OCI-LY7 (cell line): Measurements from ENCODE around the gene ZNF23. TPM values are rescaled to one million over a fixed set of nuclear protein-coding genes. Genes with fewer than 3 reads are reported as not detected.

Experiments
- BruUV-seq: library from RNA; stranded (reverse); fragments of 400-500 nt; replicated peaks from 2 replicates; lab custom pipeline; 2021; lab: Mats Ljungman, UMichigan
- CTCF ChIA-PET: fragments of 300-600 bp; sonication (Branson Sonifier 250); formaldehyde crosslinking; loops from one replicate; lab custom pipeline; 2022; ENCODE audit warnings: antibody characterized with exemption; ENCODE audit not compliant: unreplicated experiment; lab: Charles Lee
- POLR2A ChIA-PET: fragments of 300-600 bp; sonication (Branson Sonifier 250); formaldehyde crosslinking; loops from one replicate; lab custom pipeline; 2022; ENCODE audit warnings: antibody characterized with exemption; lab: Charles Lee
- DNase-seq: peaks from one replicate; pipeline ENCODE4 v3.0.0-alpha.2; 2015; ENCODE audit warnings: low spot score
- H2AFZ ChIP-seq: fragments of 200-600 bp; sonication (generic), shearing (Covaris generic); 2 replicates; pipeline ENCODE4 v1.6.1; 2014; ENCODE audit warnings: mild to moderate bottlenecking, antibody characterized with exemption, low read length, moderate library complexity
- H3K27ac ChIP-seq: fragments of 200-600 bp; sonication (generic); 2 replicates; pipeline ENCODE4 v1.5.1; 2014; ENCODE audit warnings: mixed run types, low read depth, mild to moderate bottlenecking, moderate library complexity, low read length, inconsistent platforms; ENCODE audit not compliant: poor library complexity, severe bottlenecking
- H3K36me3 ChIP-seq: fragments of 200-600 bp; sonication (generic); 2 replicates; pipeline ENCODE4 v1.6.1; 2014; ENCODE audit warnings: mild to moderate bottlenecking, antibody characterized with exemption, low read length, moderate library complexity, mixed read lengths; ENCODE audit not compliant: insufficient read depth
- H3K4me1 ChIP-seq: fragments of 200-600 bp; sonication (generic); 2 replicates; pipeline ENCODE4 v1.5.1; 2014; ENCODE audit warnings: mild to moderate bottlenecking, low read length; ENCODE audit not compliant: insufficient read depth, poor library complexity, severe bottlenecking
- H3K4me2 ChIP-seq: fragments of 200-600 bp; sonication (generic); 2 replicates; pipeline ENCODE4 v1.6.1; 2014; ENCODE audit warnings: mild to moderate bottlenecking, low read length
- H3K4me3 ChIP-seq: fragments of 200-600 bp; sonication (generic); 2 replicates; pipeline ENCODE4 v1.5.1; 2014; ENCODE audit warnings: mild to moderate bottlenecking, low read depth, low read length; ENCODE audit not compliant: poor library complexity, severe bottlenecking
- H3K79me2 ChIP-seq: fragments of 200-600 bp; sonication (generic); 2 replicates; pipeline ENCODE4 v1.6.1; 2016; ENCODE audit warnings: low read depth, mild to moderate bottlenecking, low read length, moderate library complexity, mixed read lengths; ENCODE audit not compliant: insufficient read depth
- H3K9me2 ChIP-seq: fragments of 200-600 bp; sonication (generic); 2 replicates; pipeline ENCODE4 v1.6.1; 2016; ENCODE audit warnings: mild to moderate bottlenecking, low read length, mixed read lengths; ENCODE audit not compliant: insufficient read depth
- H3K9me3 ChIP-seq: fragments of 200-600 bp; sonication (generic); 2 replicates; pipeline ENCODE4 v1.6.1; 2014; ENCODE audit warnings: mild to moderate bottlenecking, mixed run types, low read length, mixed read lengths
- H4K20me1 ChIP-seq: fragments of 200-600 bp; sonication (generic); 2 replicates; pipeline ENCODE4 v1.6.1; 2014; ENCODE audit warnings: mild to moderate bottlenecking, antibody characterized with exemption, low read length, moderate library complexity, mixed read lengths; ENCODE audit not compliant: insufficient read depth
- EZH2phosphoT487 ChIP-seq: fragments of 200-600 bp; sonication (generic); IDR thresholded peaks from 2 replicates; pipeline ENCODE4 v1.6.1; 2018; ENCODE audit warnings: low read depth, borderline replicate concordance, mild to moderate bottlenecking, mixed run types, antibody characterized with exemption, low read length, moderate library complexity, mixed read lengths
- intact Hi-C: fragments of 100-400 bp; cut with micrococcal nuclease; formaldehyde crosslinking; loops from one replicate; pipeline ENCODE4 v1.10.0; 2022; ENCODE audit not compliant: unreplicated experiment
- total RNA-seq, 2 experiments: library from RNA; depleted of rRNA in 1 of 2; stranded (reverse); fragments of >200 nt in 1 of 2; shearing (Covaris generic) in 1 of 2; gene quantifications; 2 replicates each; pipeline ENCODE4 v1.2.3, GENCODE V29; 2014 to 2022
- TF ChIP-seq, protein P1 (sequence below): fragments of 200-600 bp; sonication (generic); conservative IDR thresholded peaks from 2 replicates; pipeline ENCODE4 v1.5.1; 2014; ENCODE audit warnings: mild to moderate bottlenecking, antibody characterized with exemption, low read length, moderate library complexity, mixed read lengths

The ZNF23 gene
- total RNA-seq, 2 experiments from 2014 or later = 7.4 to 11.8 TPM

GRCh38 chr16:71490361-71490760 is 28.3 kb upstream of the ZNF23 start:
- no peak overlapping the region for H3K4me3 ChIP-seq
- intact Hi-C loops = no loop called here
- no peaks in the 10 kb centered on the region for H3K79me2 ChIP-seq
- TF ChIP-seq, protein P1, sequence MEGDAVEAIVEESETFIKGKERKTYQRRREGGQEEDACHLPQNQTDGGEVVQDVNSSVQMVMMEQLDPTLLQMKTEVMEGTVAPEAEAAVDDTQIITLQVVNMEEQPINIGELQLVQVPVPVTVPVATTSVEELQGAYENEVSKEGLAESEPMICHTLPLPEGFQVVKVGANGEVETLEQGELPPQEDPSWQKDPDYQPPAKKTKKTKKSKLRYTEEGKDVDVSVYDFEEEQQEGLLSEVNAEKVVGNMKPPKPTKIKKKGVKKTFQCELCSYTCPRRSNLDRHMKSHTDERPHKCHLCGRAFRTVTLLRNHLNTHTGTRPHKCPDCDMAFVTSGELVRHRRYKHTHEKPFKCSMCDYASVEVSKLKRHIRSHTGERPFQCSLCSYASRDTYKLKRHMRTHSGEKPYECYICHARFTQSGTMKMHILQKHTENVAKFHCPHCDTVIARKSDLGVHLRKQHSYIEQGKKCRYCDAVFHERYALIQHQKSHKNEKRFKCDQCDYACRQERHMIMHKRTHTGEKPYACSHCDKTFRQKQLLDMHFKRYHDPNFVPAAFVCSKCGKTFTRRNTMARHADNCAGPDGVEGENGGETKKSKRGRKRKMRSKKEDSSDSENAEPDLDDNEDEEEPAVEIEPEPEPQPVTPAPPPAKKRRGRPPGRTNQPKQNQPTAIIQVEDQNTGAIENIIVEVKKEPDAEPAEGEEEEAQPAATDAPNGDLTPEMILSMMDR = no peak
- TF ChIP-seq EZH2phosphoT487 = no peak
- no peaks in the 10 kb centered on the region for H3K9me3 ChIP-seq
- H3K27ac ChIP-seq = no peak overlapping the region
- ChIA-PET CTCF (no interaction called here), POLR2A (interaction anchor here (1.0 kb wide), 1 partner anchor 75 kb away, joined by 5 read pairs; no protein-coding TSS in a partner anchor)
- no peaks in the 10 kb centered on the region for H4K20me1 ChIP-seq
- H3K4me1 ChIP-seq = no peaks in the 10 kb centered on the region
- H3K9me2 ChIP-seq = no peaks in the 10 kb centered on the region
- no peak for DNase-seq
- no peak overlapping the region for H2AFZ ChIP-seq
- no peak overlapping the region for H3K4me2 ChIP-seq
- no peaks in the 10 kb centered on the region for H3K36me3 ChIP-seq
- BruUV-seq = no TSS peak

- intact Hi-C loops = no loop called here
- no peaks in the 10 kb centered on the region for H3K4me1 ChIP-seq
- H3K4me3 ChIP-seq = no peak within 1 kb of the TSS
- H3K27ac ChIP-seq = no peak within 1 kb of the TSS
- no peak within 1 kb of the TSS for H3K4me2 ChIP-seq
- no peaks in the 10 kb centered on the region for H3K9me2 ChIP-seq
- no peaks in the 10 kb centered on the region for H3K9me3 ChIP-seq
- TF ChIP-seq, protein P1 = no peak
- no peak for TF ChIP-seq EZH2phosphoT487
- ChIA-PET CTCF (no interaction called here), POLR2A (no interaction called here)
- no peaks in the 10 kb centered on the region for H4K20me1 ChIP-seq
- H3K36me3 ChIP-seq = no peaks in the 10 kb centered on the region
- no peaks in the 10 kb centered on the region for H3K79me2 ChIP-seq
- H2AFZ ChIP-seq = no peak within 1 kb of the TSS
- DNase-seq = no peak
- no TSS peak for BruUV-seq
Observed at GRCh38 chr16:71489122-71489521, 27.1 kb upstream of the ZNF23 start, which contains the start of gene ZNF19. Gene ZNF19 (minus strand): TSS chr16:71489324. CDS start chr16:71482114, 7,210 bp downstream.
